MM.1S (cell line): Measurements from ENCODE around the gene LAMC3.

Experiments
- CTCF ChIP-seq: fragments of 300-600 bp; sonication (generic); IDR thresholded peaks from 2 replicates; pipeline ENCODE4 v1.5.1; 2016; ENCODE audit warnings: antibody characterized with exemption, low read length, mixed read lengths
- EZH2 ChIP-seq: fragments of 300-600 bp; sonication (generic); optimal IDR thresholded peaks from 2 replicates; pipeline ENCODE3; 2017; ENCODE audit warnings: low read depth, mild to moderate bottlenecking, antibody characterized with exemption, low read length, mixed read lengths
- EZH2phosphoT487 ChIP-seq: fragments of 300-600 bp; sonication (generic); IDR thresholded peaks from 2 replicates; pipeline ENCODE4 v1.6.1; 2018; ENCODE audit warnings: antibody characterized with exemption, low read length

GRCh38 chr9:131140112-131140511 is 131.1 kb downstream of the LAMC3 start:
- TF ChIP-seq CTCF: no peak
- no peak for TF ChIP-seq EZH2
- TF ChIP-seq EZH2phosphoT487: no peak
